Measurements from ENCODE around the gene WNT10A. TPM values are rescaled to one million over a fixed set of nuclear protein-coding genes. Genes with fewer than 3 reads are reported as not detected.

Gene WNT10A
- total and polyA plus RNA-seq, 9 of the 15 experiments (the other 6 are each of a cell fraction or from before 2014, with no cell fraction given), result not detected

GRCh38 chr2:218865999-218866398 lies 14.7 kb upstream of the WNT10A start:
- H3K79me2 ChIP-seq (ENCODE audit: control insufficient read depth, insufficient read depth, low read length), result no peaks in the 10 kb centered on the region
- in situ Hi-C loops (cut with MboI), result no loop called here
- intact Hi-C loops (cut with micrococcal nuclease), result no loop called here
- CTCF ChIA-PET (ENCODE audit: low intra/inter-chr PET ratio), result no interaction called here
- no TSS peak for BruUV-seq (replicated peaks)
- H3K9me1 ChIP-seq (ENCODE audit: control insufficient read depth, insufficient read depth, low read length), result no peaks in the 10 kb centered on the region
- H3K36me3 ChIP-seq (ENCODE audit: control insufficient read depth, insufficient read depth, low read length), result no peaks in the 10 kb centered on the region
- ATAC-seq, result peak; percentile 71
- POLR2A ChIA-PET, result no interaction called here
- FAIRE-seq, result no peak
- no peaks in the 10 kb centered on the region for H3K9me3 ChIP-seq (replicated peaks; ENCODE audit: control insufficient read depth, insufficient read depth, low read depth, low read length)
- peaks cover 2 to 4% of the 10 kb centered on the region in 2 experiments; a peak in 3 of 5 replicates for H3K4me1 ChIP-seq (replicated peaks in 1 of 2; ENCODE audit: control insufficient read depth in 2 of 2, insufficient read depth in 2 of 2, low read length in 2 of 2)
- peaks cover 5 to 24% of the 10 kb centered on the region in 2 experiments; a peak in 4 of 5 replicates for H3K27me3 ChIP-seq (ENCODE audit: control insufficient read depth in 2 of 2, insufficient read depth in 2 of 2, low read length in 2 of 2)
- WGBS (ENCODE audit: insufficient coverage, low coverage, missing lambda C conversion rate), result no CpG with 5 or more reads among the region's 6 CpGs
- DNase-seq (ENCODE audit: extremely low read depth in 1 of 4, low spot score in 3 of 4), result no peak
- H2AFZ ChIP-seq (ENCODE audit: low read depth, low read length), result no peak overlapping the region
- no peak overlapping the region for H3K4me2 ChIP-seq (ENCODE audit: insufficient read depth, low read length)
- no peak overlapping the region for H3K27ac ChIP-seq (ENCODE audit: extremely low read depth, low read depth, low read length)
- no peak overlapping the region for H3K4me3 ChIP-seq
- H3K9ac ChIP-seq (ENCODE audit: insufficient read depth in 1 of 2, low read depth in 2 of 2, low read length in 2 of 2), result no peak overlapping the region
- peak; percentile 29 for TF ChIP-seq CTCFL (IDR thresholded peaks at IDR 0.05; ENCODE audit: borderline replicate concordance, insufficient read depth, low read depth, low read length, poor library complexity, severe bottlenecking)
- TF ChIP-seq SIN3A (IDR thresholded peaks at IDR 0.05; ENCODE audit: borderline replicate concordance in 2 of 2, control insufficient read depth in 1 of 2, low read depth in 2 of 2, low read length in 2 of 2), result no peak
- peaks cover 4% of the 10 kb centered on the region; the same call in 1 of the 2 replicates for H4K20me1 ChIP-seq (replicated peaks; ENCODE audit: control insufficient read depth, insufficient read depth, low read length)

- H3K36me3 ChIP-seq (ENCODE audit: control insufficient read depth, insufficient read depth, low read length), result no peaks in the 10 kb centered on the region
- 6% methylated on average over 6 of the region's 6 CpGs for WGBS (ENCODE audit: insufficient coverage, low coverage, missing lambda C conversion rate)
- no peak overlapping the region for H2AFZ ChIP-seq (ENCODE audit: low read depth, low read length)
- DNase-seq (ENCODE audit: extremely low read depth in 1 of 4, low spot score in 3 of 4) (no peak), FAIRE-seq (no peak), ATAC-seq (no peak)
- no peak overlapping the region for H3K4me2 ChIP-seq (ENCODE audit: insufficient read depth, low read length)
- H3K9ac ChIP-seq (ENCODE audit: insufficient read depth in 1 of 2, low read depth in 2 of 2, low read length in 2 of 2), result no peak overlapping the region
- H3K79me2 ChIP-seq (ENCODE audit: control insufficient read depth, insufficient read depth, low read length), result no peaks in the 10 kb centered on the region
- no peaks in the 10 kb centered on the region for H4K20me1 ChIP-seq (replicated peaks; ENCODE audit: control insufficient read depth, insufficient read depth, low read length)
- no peaks in the 10 kb centered on the region for H3K9me1 ChIP-seq (ENCODE audit: control insufficient read depth, insufficient read depth, low read length)
- no peak overlapping the region for H3K27ac ChIP-seq (ENCODE audit: extremely low read depth, low read depth, low read length)
- no TSS peak for BruUV-seq (replicated peaks)
- no peak overlapping the region for H3K4me3 ChIP-seq
- intact Hi-C loops (cut with micrococcal nuclease) (no loop called here), in situ Hi-C loops (cut with MboI) (no loop called here)
- peaks cover 0 to 10% of the 10 kb centered on the region in 2 experiments; a peak in 2 of 5 replicates for H3K4me1 ChIP-seq (replicated peaks in 1 of 2; ENCODE audit: control insufficient read depth in 2 of 2, insufficient read depth in 2 of 2, low read length in 2 of 2)
- H3K27me3 ChIP-seq (ENCODE audit: control insufficient read depth in 2 of 2, insufficient read depth in 2 of 2, low read length in 2 of 2), result peaks cover 6 to 32% of the 10 kb centered on the region in 2 experiments; a peak in 3 of 5 replicates
- no peaks in the 10 kb centered on the region for H3K9me3 ChIP-seq (replicated peaks; ENCODE audit: control insufficient read depth, insufficient read depth, low read depth, low read length)
- no peak for TF ChIP-seq HOXB6 (CRISPR knock-in tag; IDR thresholded peaks at IDR 0.05; ENCODE audit: borderline replicate concordance)
- POLR2A ChIA-PET, result no interaction called here
- CTCF ChIA-PET (ENCODE audit: low intra/inter-chr PET ratio), result no interaction called here
These were observed 12.8 kb upstream of the WNT10A start for GRCh38 chr2:218867900-218868299.

Measured in K562 (cell line).